ENCODE measurements around the gene SLC5A2.

Gene SLC5A2

DNA sequence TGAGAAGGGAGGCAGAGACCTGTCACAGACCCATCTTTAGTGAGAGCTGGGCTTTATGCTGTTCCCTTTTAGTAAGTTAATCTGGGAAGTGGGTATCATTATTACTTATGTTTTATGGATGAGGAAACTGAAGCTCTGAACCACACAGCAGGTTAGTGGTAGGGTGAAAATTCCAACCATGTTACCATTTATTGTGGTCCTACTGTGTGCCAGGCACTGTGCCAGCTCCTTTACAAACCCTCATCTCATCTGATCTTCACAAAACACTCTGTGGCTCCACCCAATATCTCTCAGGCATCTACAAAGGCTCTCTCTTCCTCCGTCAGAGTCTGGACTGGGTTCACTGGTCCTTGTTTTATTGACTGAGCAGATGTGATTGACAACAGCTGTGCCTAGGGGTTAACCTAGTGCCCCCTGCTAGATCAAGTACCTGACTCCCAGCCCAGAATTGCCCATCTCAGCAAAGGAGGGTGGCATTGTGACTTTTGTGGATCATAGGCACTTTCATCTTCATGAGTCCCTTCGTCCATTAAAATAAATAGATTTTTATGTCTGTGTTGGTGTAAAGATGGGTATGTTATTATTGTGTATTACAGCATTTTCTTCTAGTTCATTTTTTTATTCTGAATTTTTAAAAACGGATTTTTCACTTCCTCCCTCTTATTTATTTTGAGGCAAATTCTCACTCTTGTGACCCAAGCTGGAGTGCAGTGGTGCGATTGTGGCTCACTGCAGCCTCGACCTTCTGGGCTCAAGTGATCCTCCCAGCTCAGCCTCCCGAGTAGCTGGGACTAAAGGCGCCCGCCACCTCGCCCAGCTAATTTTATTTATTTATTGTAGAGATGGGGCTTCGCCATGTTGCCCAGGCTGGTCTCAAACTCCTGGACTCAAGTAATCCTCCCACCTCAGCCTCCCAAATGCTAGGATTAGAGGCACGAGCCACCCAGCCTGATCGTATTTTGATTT, 7.9 kb upstream of the SLC5A2 start:
- H3K27me3 ChIP-seq (ENCODE audit: control insufficient read depth, low read length), result peaks cover 14% of the 10 kb centered on the region

DNA sequence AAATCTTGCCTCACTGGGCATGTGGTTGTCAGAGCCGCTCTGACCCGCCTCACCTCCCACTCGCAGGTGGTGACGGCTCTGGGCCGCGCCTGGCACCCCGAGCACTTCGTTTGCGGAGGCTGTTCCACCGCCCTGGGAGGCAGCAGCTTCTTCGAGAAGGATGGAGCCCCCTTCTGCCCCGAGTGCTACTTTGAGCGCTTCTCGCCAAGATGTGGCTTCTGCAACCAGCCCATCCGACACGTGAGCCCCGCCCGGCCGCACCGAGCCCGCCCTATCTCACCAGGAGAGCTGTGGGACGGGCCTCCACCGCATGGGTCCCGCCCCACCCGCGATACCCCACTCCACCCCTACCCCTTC, 7.0 kb upstream of the SLC5A2 start:
- H3K79me2 ChIP-seq (ENCODE audit: control insufficient read depth, low read length), result no peaks in the 10 kb centered on the region
- H4K20me1 ChIP-seq (ENCODE audit: control insufficient read depth, insufficient read depth, low read depth, low read length), result no peaks in the 10 kb centered on the region
- H3F3A ChIP-seq (ENCODE audit: control insufficient read depth, insufficient read depth), result no peaks in the 10 kb centered on the region
- no peaks in the 10 kb centered on the region for H3K9me2 ChIP-seq (replicated peaks; ENCODE audit: control insufficient read depth, low read length)
- H3K4me2 ChIP-seq (ENCODE audit: low read length), result no peak overlapping the region
- no peak overlapping the region for H3K27ac ChIP-seq (ENCODE audit: low read depth, low read length)
- H3K4me1 ChIP-seq (ENCODE audit: control insufficient read depth, low read length), result peaks cover 12% of the 10 kb centered on the region
- no peaks in the 10 kb centered on the region for H3K9me3 ChIP-seq (ENCODE audit: control insufficient read depth, insufficient read depth, low read length)
- no peaks in the 10 kb centered on the region for H3K36me3 ChIP-seq (ENCODE audit: control insufficient read depth, low read length)
- no peak overlapping the region for H3K4me3 ChIP-seq (ENCODE audit: low read length)
- no peak for TF ChIP-seq CTCF (IDR thresholded peaks at IDR 0.05; ENCODE audit: low read depth, low read length, poor library complexity, severe bottlenecking)
- no peak for TF ChIP-seq EZH2phosphoT487 (IDR thresholded peaks at IDR 0.05; ENCODE audit: borderline replicate concordance, low read length)
- H3K27me3 ChIP-seq (ENCODE audit: control insufficient read depth, low read length), result peaks cover 18% of the 10 kb centered on the region

More for the DNA sequence above, 7.9 kb upstream of the SLC5A2 start:
- Histone ChIP-seq H3F3A (ENCODE audit: control insufficient read depth, insufficient read depth) (no peaks in the 10 kb centered on the region), H3K4me1 (ENCODE audit: control insufficient read depth, low read length) (peaks cover 12% of the 10 kb centered on the region), H3K36me3 (ENCODE audit: control insufficient read depth, low read length) (no peaks in the 10 kb centered on the region), H4K20me1 (ENCODE audit: control insufficient read depth, insufficient read depth, low read depth, low read length) (no peaks in the 10 kb centered on the region), H3K4me2 (ENCODE audit: low read length) (no peak overlapping the region), H3K4me3 (ENCODE audit: low read length) (no peak overlapping the region), H3K9me2 (replicated peaks; ENCODE audit: control insufficient read depth, low read length) (no peaks in the 10 kb centered on the region), H3K79me2 (ENCODE audit: control insufficient read depth, low read length) (no peaks in the 10 kb centered on the region), H3K27ac (ENCODE audit: low read depth, low read length) (no peak overlapping the region), H3K9me3 (ENCODE audit: control insufficient read depth, insufficient read depth, low read length) (no peaks in the 10 kb centered on the region)
- TF ChIP-seq CTCF (IDR thresholded peaks at IDR 0.05; ENCODE audit: low read depth, low read length, poor library complexity, severe bottlenecking), result no peak
- TF ChIP-seq EZH2phosphoT487 (IDR thresholded peaks at IDR 0.05; ENCODE audit: borderline replicate concordance, low read length), result no peak

DNA sequence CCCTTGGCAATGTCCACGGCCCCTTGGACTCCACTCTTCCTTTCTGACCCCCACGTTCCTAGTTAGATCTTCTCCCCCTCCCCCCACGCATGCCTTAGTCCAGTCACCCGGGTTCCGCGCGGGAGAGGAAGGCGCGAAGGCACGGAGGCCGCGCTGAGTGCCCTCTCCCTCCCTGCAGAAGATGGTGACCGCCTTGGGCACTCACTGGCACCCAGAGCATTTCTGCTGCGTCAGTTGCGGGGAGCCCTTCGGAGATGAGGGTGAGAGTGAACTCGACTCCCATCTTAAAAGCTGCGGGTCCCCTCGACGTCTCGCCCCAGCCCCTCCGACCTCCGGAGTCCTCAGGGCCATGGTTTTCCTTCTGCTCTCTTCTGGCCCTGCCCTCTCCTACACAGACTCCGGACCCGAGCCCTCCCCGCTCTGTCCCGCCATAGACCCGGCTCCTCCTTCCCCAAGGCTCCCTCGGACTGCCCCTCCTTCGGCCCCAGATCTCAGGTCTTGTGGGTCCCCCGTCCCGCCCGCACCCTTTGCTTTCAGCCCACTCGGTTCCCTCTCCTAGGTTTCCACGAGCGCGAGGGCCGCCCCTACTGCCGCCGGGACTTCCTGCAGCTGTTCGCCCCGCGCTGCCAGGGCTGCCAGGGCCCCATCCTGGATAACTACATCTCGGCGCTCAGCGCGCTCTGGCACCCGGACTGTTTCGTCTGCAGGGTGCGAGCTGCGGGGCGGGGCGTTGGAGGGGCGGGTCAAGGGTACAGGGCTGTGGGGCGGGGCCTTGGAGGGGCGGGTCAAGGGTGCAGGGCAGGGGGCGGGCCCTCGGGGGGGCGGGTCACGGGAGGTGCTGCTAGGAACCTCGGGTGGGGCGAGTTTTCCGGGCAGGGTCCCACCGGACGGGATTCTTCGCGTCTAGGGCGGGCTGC, 6.4 kb upstream of the SLC5A2 start:
- no peaks in the 10 kb centered on the region for H3K9me2 ChIP-seq (replicated peaks; ENCODE audit: control insufficient read depth, low read length)
- H3K9me3 ChIP-seq (ENCODE audit: control insufficient read depth, insufficient read depth, low read length), result no peaks in the 10 kb centered on the region
- no peaks in the 10 kb centered on the region for H4K20me1 ChIP-seq (ENCODE audit: control insufficient read depth, insufficient read depth, low read depth, low read length)
- peaks cover 12% of the 10 kb centered on the region for H3K4me1 ChIP-seq (ENCODE audit: control insufficient read depth, low read length)
- no peak overlapping the region for H3K27ac ChIP-seq (ENCODE audit: low read depth, low read length)
- H3F3A ChIP-seq (ENCODE audit: control insufficient read depth, insufficient read depth), result no peaks in the 10 kb centered on the region
- peak overlapping the region; percentile 97 for H3K4me2 ChIP-seq (ENCODE audit: low read length)
- H3K27me3 ChIP-seq (ENCODE audit: control insufficient read depth, low read length), result peaks cover 23% of the 10 kb centered on the region
- TF ChIP-seq CTCF (IDR thresholded peaks at IDR 0.05; ENCODE audit: low read depth, low read length, poor library complexity, severe bottlenecking), result no peak
- no peak for TF ChIP-seq EZH2phosphoT487 (IDR thresholded peaks at IDR 0.05; ENCODE audit: borderline replicate concordance, low read length)
- H3K79me2 ChIP-seq (ENCODE audit: control insufficient read depth, low read length), result no peaks in the 10 kb centered on the region
- no peaks in the 10 kb centered on the region for H3K36me3 ChIP-seq (ENCODE audit: control insufficient read depth, low read length)
- H3K4me3 ChIP-seq (ENCODE audit: low read length), result peak overlapping the region; percentile 80
